ENCODE measurements around the gene PPP1R3F. TPM values are rescaled to one million over a fixed set of nuclear protein-coding genes. Genes with fewer than 3 reads are reported as not detected.

Gene PPP1R3F
- polyA plus RNA-seq, 4 donors, result 0.67 to 3.4 (median 2.3) TPM

DNA sequence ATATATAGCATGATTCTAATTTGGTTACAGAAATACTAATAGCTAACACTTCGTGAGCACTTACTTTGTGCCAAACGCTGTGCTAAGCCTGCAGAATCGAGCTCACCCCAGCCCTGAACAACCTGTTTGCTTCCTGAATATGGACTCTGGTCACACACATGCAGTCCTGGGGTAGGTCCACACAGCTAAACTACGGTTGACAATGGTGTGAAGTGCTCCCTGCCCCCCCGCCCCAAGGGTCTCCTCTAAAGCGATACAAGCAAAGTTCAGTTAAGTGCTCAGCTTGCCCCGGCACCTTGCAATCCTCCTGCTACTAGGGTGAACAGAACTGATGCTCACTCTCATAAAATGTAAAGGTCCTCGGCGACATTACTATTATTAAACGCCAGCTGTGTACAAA is 6.0 kb upstream of the PPP1R3F start:
- Histone ChIP-seq H3K27ac (ENCODE audit: low read depth in 1 of 3, low read length in 2 of 3) (no peak overlapping the region), H3K4me3 (ENCODE audit: low read depth in 1 of 3, low read length in 3 of 3) (no peak overlapping the region), H3K36me3 (ENCODE audit: control insufficient read depth in 3 of 3, insufficient read depth in 2 of 3, low read depth in 1 of 3, low read length in 3 of 3) (no peaks in the 10 kb centered on the region), H3K27me3 (ENCODE audit: control insufficient read depth in 3 of 3, insufficient read depth in 3 of 3, low read length in 3 of 3) (no peaks in the 10 kb centered on the region), H3K9me3 (ENCODE audit: control insufficient read depth in 2 of 2, insufficient read depth in 1 of 2, low read depth in 1 of 2, low read length in 1 of 2) (no peaks in the 10 kb centered on the region), H3K4me1 (ENCODE audit: control insufficient read depth in 3 of 3, insufficient read depth in 2 of 3, low read depth in 1 of 3, low read length in 2 of 3) (no peaks in the 10 kb centered on the region)
- DNase-seq, result no peak
- no peak for FAIRE-seq
- 82 to 87% (median 85%) methylated on average over 10 of the region's 10 CpGs for WGBS, 3 donors

GRCh38 chrX:49264460-49264859 is 5.1 kb upstream of the PPP1R3F start, which contains the start of gene FOXP3:
Gene FOXP3, minus strand, starts transcription at chrX:49264710. Its CDS starts 6,205 bp downstream, at chrX:49258505.
- H3K36me3 ChIP-seq (ENCODE audit: control insufficient read depth in 3 of 3, insufficient read depth in 2 of 3, low read depth in 1 of 3, low read length in 3 of 3), result no peaks in the 10 kb centered on the region
- H3K9me3 ChIP-seq (ENCODE audit: control insufficient read depth in 2 of 2, insufficient read depth in 1 of 2, low read depth in 1 of 2, low read length in 1 of 2), result no peaks in the 10 kb centered on the region
- 74 to 85% (median 80%) methylated on average over 11 of the region's 11 CpGs for WGBS, 3 donors
- H3K4me3 ChIP-seq (ENCODE audit: low read depth in 1 of 3, low read length in 3 of 3), result no peak within 1 kb of the TSS
- no peak for DNase-seq
- no peaks in the 10 kb centered on the region for H3K27me3 ChIP-seq (ENCODE audit: control insufficient read depth in 3 of 3, insufficient read depth in 3 of 3, low read length in 3 of 3)
- no peak within 1 kb of the TSS for H3K27ac ChIP-seq (ENCODE audit: low read depth in 1 of 3, low read length in 2 of 3)
- H3K4me1 ChIP-seq (ENCODE audit: control insufficient read depth in 3 of 3, insufficient read depth in 2 of 3, low read depth in 1 of 3, low read length in 2 of 3), result no peaks in the 10 kb centered on the region
- FAIRE-seq, result no peak

- WGBS, 3 donors, result 69 to 76% (median 75%) methylated on average over 10 of the region's 10 CpGs
- Histone ChIP-seq H3K4me1 (ENCODE audit: control insufficient read depth in 3 of 3, insufficient read depth in 2 of 3, low read depth in 1 of 3, low read length in 2 of 3) (peaks cover 0 to 5% (median 3%) of the 10 kb centered on the region in 3 donors), H3K36me3 (ENCODE audit: control insufficient read depth in 3 of 3, insufficient read depth in 2 of 3, low read depth in 1 of 3, low read length in 3 of 3) (peaks cover 0 to 4% (median 0%) of the 10 kb centered on the region in 3 donors), H3K4me3 (ENCODE audit: low read depth in 1 of 3, low read length in 3 of 3) (no peak overlapping the region), H3K27ac (ENCODE audit: low read depth in 1 of 3, low read length in 2 of 3) (peak overlapping the region in 1 of 3 donors; percentile 90), H3K27me3 (ENCODE audit: control insufficient read depth in 3 of 3, insufficient read depth in 3 of 3, low read length in 3 of 3) (no peaks in the 10 kb centered on the region), H3K9me3 (ENCODE audit: control insufficient read depth in 2 of 2, insufficient read depth in 1 of 2, low read depth in 1 of 2, low read length in 1 of 2) (no peaks in the 10 kb centered on the region)
- DNase-seq, result peak in 1 of 2 donors; percentile 53
- FAIRE-seq, result no peak
Observed at GRCh38 chrX:49266523-49267445, 2.8 kb upstream of the PPP1R3F start.

GRCh38 chrX:49268702-49269009 is 937 bp upstream of the PPP1R3F start:
- DNase-seq (no peak), FAIRE-seq (no peak)
- Histone ChIP-seq H3K4me1 (ENCODE audit: control insufficient read depth in 3 of 3, insufficient read depth in 2 of 3, low read depth in 1 of 3, low read length in 2 of 3) (peaks cover 0 to 5% (median 5%) of the 10 kb centered on the region in 3 donors), H3K9me3 (ENCODE audit: control insufficient read depth in 2 of 2, insufficient read depth in 1 of 2, low read depth in 1 of 2, low read length in 1 of 2) (no peaks in the 10 kb centered on the region), H3K27me3 (ENCODE audit: control insufficient read depth in 3 of 3, insufficient read depth in 3 of 3, low read length in 3 of 3) (no peaks in the 10 kb centered on the region), H3K27ac (ENCODE audit: low read depth in 1 of 3, low read length in 2 of 3) (peak overlapping the region in 2 of 3 donors; percentile 90 to 93), H3K36me3 (ENCODE audit: control insufficient read depth in 3 of 3, insufficient read depth in 2 of 3, low read depth in 1 of 3, low read length in 3 of 3) (peaks cover 0 to 4% (median 0%) of the 10 kb centered on the region in 3 donors), H3K4me3 (ENCODE audit: low read depth in 1 of 3, low read length in 3 of 3) (peak overlapping the region in 2 of 3 donors; percentile 7 to 63)
- WGBS, 3 donors, result 0 to 36% (median 3%) methylated on average over 1 to 4 of the region's 4 CpGs

DNA sequence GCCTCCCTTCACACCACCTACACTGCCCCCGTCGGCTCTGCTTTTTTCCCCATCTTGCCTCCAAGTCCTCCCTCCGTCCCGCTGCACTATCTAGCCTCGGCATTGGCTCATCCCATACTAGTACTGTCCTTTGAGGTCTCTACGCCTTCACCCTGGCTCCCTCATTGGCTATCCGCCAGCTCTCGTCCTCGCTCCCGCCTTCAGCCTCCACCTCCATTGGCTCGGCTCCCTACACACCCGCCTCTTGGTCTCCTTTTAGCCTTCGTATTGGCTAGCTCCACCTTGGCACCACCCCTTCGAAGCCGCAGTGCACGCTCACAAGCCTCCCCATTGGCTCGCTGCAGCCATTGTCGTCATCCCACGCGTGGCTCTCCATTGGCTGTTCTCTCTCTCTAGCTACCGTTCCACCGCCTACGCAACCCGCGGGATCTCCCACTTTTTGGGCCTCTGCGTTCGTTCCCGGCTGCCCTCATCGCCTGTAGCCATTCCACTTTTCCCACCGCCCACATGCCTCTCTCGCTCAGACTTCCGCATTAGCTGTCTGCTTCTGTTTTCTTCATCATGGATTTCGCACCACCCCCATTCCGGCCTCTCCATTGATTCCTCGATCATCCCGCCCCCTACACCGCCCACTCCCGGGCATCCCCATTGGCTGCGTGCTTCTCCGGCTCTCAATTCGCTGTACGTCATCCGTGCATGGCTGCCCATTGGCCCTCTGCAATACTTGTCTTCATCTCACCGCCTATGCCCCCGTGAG is 405 bp upstream of the PPP1R3F start:
- Histone ChIP-seq H3K4me3 (ENCODE audit: low read depth in 1 of 3, low read length in 3 of 3) (peak overlapping the region; percentile 48 to 65 (median 63)), H3K36me3 (ENCODE audit: control insufficient read depth in 3 of 3, insufficient read depth in 2 of 3, low read depth in 1 of 3, low read length in 3 of 3) (peaks cover 0 to 4% (median 0%) of the 10 kb centered on the region in 3 donors), H3K4me1 (ENCODE audit: control insufficient read depth in 3 of 3, insufficient read depth in 2 of 3, low read depth in 1 of 3, low read length in 2 of 3) (peaks cover 0 to 5% (median 5%) of the 10 kb centered on the region in 3 donors), H3K27me3 (ENCODE audit: control insufficient read depth in 3 of 3, insufficient read depth in 3 of 3, low read length in 3 of 3) (no peaks in the 10 kb centered on the region), H3K27ac (ENCODE audit: low read depth in 1 of 3, low read length in 2 of 3) (peak overlapping the region; percentile 85 to 98 (median 90)), H3K9me3 (ENCODE audit: control insufficient read depth in 2 of 2, insufficient read depth in 1 of 2, low read depth in 1 of 2, low read length in 1 of 2) (no peaks in the 10 kb centered on the region)
- WGBS, 3 donors, result 0 to 36% (median 10%) methylated on average over 44 to 45 of the region's 45 CpGs
- FAIRE-seq (no peak), DNase-seq (peak; percentile 95 to 97)

DNA sequence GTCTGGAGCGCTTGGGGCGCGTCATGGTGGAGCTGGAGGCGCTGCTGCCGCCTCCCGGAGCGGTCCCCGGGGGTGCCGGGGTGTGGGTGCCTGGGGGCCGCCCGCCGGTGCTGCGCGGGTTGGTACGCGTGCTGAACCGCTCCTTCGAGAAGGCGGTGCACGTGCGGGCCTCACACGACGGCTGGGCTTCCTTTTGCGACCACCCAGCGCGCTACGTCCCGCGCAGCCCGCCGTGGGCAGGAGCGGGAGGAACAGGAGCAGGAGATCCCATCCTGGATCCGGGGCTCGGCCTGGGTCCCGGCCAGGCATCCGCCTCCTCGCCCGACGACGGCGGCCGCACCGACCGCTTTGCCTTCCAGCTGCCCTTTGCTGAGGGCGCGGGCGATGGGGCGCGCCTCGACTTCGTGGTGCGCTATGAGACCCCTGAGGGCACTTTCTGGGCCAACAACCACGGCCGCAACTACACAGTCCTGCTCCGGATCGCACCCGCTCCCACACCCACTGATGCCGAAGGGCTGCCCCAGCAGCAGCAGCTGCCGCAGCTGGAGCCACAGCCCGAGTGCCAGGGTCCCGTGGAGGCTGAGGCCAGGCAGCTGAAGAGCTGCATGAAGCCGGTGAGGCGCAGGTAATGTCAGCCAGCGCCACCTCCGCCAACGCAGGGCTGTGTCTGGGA is 792 bp downstream of the PPP1R3F start:
- Histone ChIP-seq H3K4me3 (ENCODE audit: low read depth in 1 of 3, low read length in 3 of 3) (peak overlapping the region; percentile 48 to 65 (median 50)), H3K36me3 (ENCODE audit: control insufficient read depth in 3 of 3, insufficient read depth in 2 of 3, low read depth in 1 of 3, low read length in 3 of 3) (peaks cover 0 to 4% (median 0%) of the 10 kb centered on the region in 3 donors), H3K4me1 (ENCODE audit: control insufficient read depth in 3 of 3, insufficient read depth in 2 of 3, low read depth in 1 of 3, low read length in 2 of 3) (peaks cover 0 to 5% (median 5%) of the 10 kb centered on the region in 3 donors), H3K27ac (ENCODE audit: low read depth in 1 of 3, low read length in 2 of 3) (peak overlapping the region; percentile 72 to 98 (median 85)), H3K9me3 (ENCODE audit: control insufficient read depth in 2 of 2, insufficient read depth in 1 of 2, low read depth in 1 of 2, low read length in 1 of 2) (no peaks in the 10 kb centered on the region), H3K27me3 (ENCODE audit: control insufficient read depth in 3 of 3, insufficient read depth in 3 of 3, low read length in 3 of 3) (no peaks in the 10 kb centered on the region)
- WGBS, 3 donors, result 40 to 75% (median 50%) methylated on average over 16 to 66 of the region's 66 CpGs
- FAIRE-seq (no peak), DNase-seq (no peak)

- 40 to 65% (median 53%) methylated on average over 2 of the region's 2 CpGs for WGBS, 3 donors
- H3K36me3 ChIP-seq (ENCODE audit: control insufficient read depth in 3 of 3, insufficient read depth in 2 of 3, low read depth in 1 of 3, low read length in 3 of 3), result peaks cover 0 to 4% (median 0%) of the 10 kb centered on the region in 3 donors
- no peak for FAIRE-seq
- H3K4me1 ChIP-seq (ENCODE audit: control insufficient read depth in 3 of 3, insufficient read depth in 2 of 3, low read depth in 1 of 3, low read length in 2 of 3), result peaks cover 0 to 5% (median 5%) of the 10 kb centered on the region in 3 donors
- no peaks in the 10 kb centered on the region for H3K9me3 ChIP-seq (ENCODE audit: control insufficient read depth in 2 of 2, insufficient read depth in 1 of 2, low read depth in 1 of 2, low read length in 1 of 2)
- no peaks in the 10 kb centered on the region for H3K27me3 ChIP-seq (ENCODE audit: control insufficient read depth in 3 of 3, insufficient read depth in 3 of 3, low read length in 3 of 3)
- H3K27ac ChIP-seq (ENCODE audit: low read depth in 1 of 3, low read length in 2 of 3), result peak overlapping the region in 1 of 3 donors; percentile 13
- H3K4me3 ChIP-seq (ENCODE audit: low read depth in 1 of 3, low read length in 3 of 3), result no peak overlapping the region
- no peak for DNase-seq
Observed at GRCh38 chrX:49271341-49271740, 1.7 kb downstream of the PPP1R3F start.

GRCh38 chrX:49272421-49272820 is 2.8 kb downstream of the PPP1R3F start:
- peaks cover 0 to 5% (median 5%) of the 10 kb centered on the region in 3 donors for H3K4me1 ChIP-seq (ENCODE audit: control insufficient read depth in 3 of 3, insufficient read depth in 2 of 3, low read depth in 1 of 3, low read length in 2 of 3)
- no peak for DNase-seq
- H3K4me3 ChIP-seq (ENCODE audit: low read depth in 1 of 3, low read length in 3 of 3), result no peak overlapping the region
- H3K9me3 ChIP-seq (ENCODE audit: control insufficient read depth in 2 of 2, insufficient read depth in 1 of 2, low read depth in 1 of 2, low read length in 1 of 2), result no peaks in the 10 kb centered on the region
- peaks cover 0 to 4% (median 0%) of the 10 kb centered on the region in 3 donors for H3K36me3 ChIP-seq (ENCODE audit: control insufficient read depth in 3 of 3, insufficient read depth in 2 of 3, low read depth in 1 of 3, low read length in 3 of 3)
- 49 to 57% (median 51%) methylated on average over 6 of the region's 6 CpGs for WGBS, 3 donors
- no peak for FAIRE-seq
- H3K27me3 ChIP-seq (ENCODE audit: control insufficient read depth in 3 of 3, insufficient read depth in 3 of 3, low read length in 3 of 3), result no peaks in the 10 kb centered on the region
- no peak overlapping the region for H3K27ac ChIP-seq (ENCODE audit: low read depth in 1 of 3, low read length in 2 of 3)

Measured in small intestine (tissue), 7 donors.